B cell (primary cell): ENCODE measurements around the gene TAF12. TPM values are rescaled to one million over a fixed set of nuclear protein-coding genes. Genes with fewer than 3 reads are reported as not detected.

ENCODE experiments used
- ATAC-seq: fragments of 200-7000 bp; cut with Tn5 transposase; one replicate; pipeline ENCODE4 v1.10.0; 2021; ENCODE audit warnings: low read depth, mild to moderate bottlenecking, moderate number of reproducible peaks, moderate library complexity
- CTCF ChIA-PET: fragments of 350-600 bp; sonication (Branson Sonifier 250); formaldehyde crosslinking; loops from one replicate; lab custom pipeline; 2021; ENCODE audit warnings: antibody characterized with exemption, inconsistent platforms; lab: Charles Lee
- POLR2A ChIA-PET: fragments of 350-600 bp; sonication (Branson Sonifier 250); formaldehyde crosslinking; loops from one replicate; lab custom pipeline; 2021; ENCODE audit warnings: antibody characterized with exemption; lab: Charles Lee
- DNase-seq: peaks from one replicate; pipeline ENCODE4 v3.0.0; 2013
- H2AFZ ChIP-seq: 2 replicates; pipeline ENCODE4 v1.6.1; 2012; ENCODE audit warnings: mild to moderate bottlenecking, low read depth, low read length; ENCODE audit not compliant: insufficient read depth, poor library complexity, severe bottlenecking
- H3K27ac ChIP-seq, 2 donors: 1 replicate in 1 of 2; 2 replicates in 1 of 2; pipeline ENCODE4 v1.5.1; 2012 to 2013; ENCODE audit warnings: low read length in 2 of 2, mild to moderate bottlenecking in 2 of 2, moderate library complexity in 1 of 2
- H3K27me3 ChIP-seq, 4 experiments: fragments of 200-600 bp in 1 of 4; sonication (generic) in 1 of 4; replicated peaks in 1 of 4; 1 replicate in 2 of 4; 2 replicates in 2 of 4; pipeline versions ENCODE4 v1.6.1 to v1.7.0; 2013 to 2016; ENCODE audit warnings: low read length in 3 of 4, mild to moderate bottlenecking in 2 of 4, mixed read lengths in 1 of 4, moderate library complexity in 1 of 4; ENCODE audit not compliant: insufficient read depth in 4 of 4, control insufficient read depth in 3 of 4; ENCODE audit errors: control extremely low read depth in 1 of 4
- H3K36me3 ChIP-seq, 2 experiments: replicated peaks in 1 of 2; 1 replicate in 1 of 2; 2 replicates in 1 of 2; pipeline versions ENCODE4 v1.6.1 to v1.7.1; 2013; ENCODE audit warnings: low read length in 1 of 2; ENCODE audit not compliant: insufficient read depth in 2 of 2, control insufficient read depth in 1 of 2; ENCODE audit errors: control extremely low read depth in 1 of 2, extremely low read depth in 1 of 2
- H3K4me1 ChIP-seq, 2 donors: fragments of 200-600 bp in 1 of 2; sonication (generic) in 1 of 2; 1 replicate in 1 of 2; 2 replicates in 1 of 2; pipeline versions ENCODE4 v1.5.1 to v1.6.1; 2013 to 2017; ENCODE audit warnings: low read length in 2 of 2; ENCODE audit not compliant: control insufficient read depth in 2 of 2, insufficient read depth in 2 of 2
- H3K4me2 ChIP-seq: replicated peaks from 2 replicates; pipeline ENCODE3; 2012; ENCODE audit warnings: mild to moderate bottlenecking, low read depth, low read length; ENCODE audit not compliant: poor library complexity, severe bottlenecking
- H3K4me3 ChIP-seq, 5 experiments: fragments of 200-600 bp in 1 of 5; sonication (generic) in 1 of 5; 1 replicate in 3 of 5; 2 replicates in 2 of 5; pipeline versions ENCODE4 v1.5.1 to v1.7.0; 2011 to 2016; ENCODE audit warnings: low read length in 4 of 5, mild to moderate bottlenecking in 4 of 5, low read depth in 2 of 5, control low read depth in 1 of 5, moderate library complexity in 1 of 5; ENCODE audit not compliant: insufficient read depth in 1 of 5; ENCODE audit errors: control extremely low read depth in 1 of 5, extremely low read depth in 1 of 5
- H3K79me2 ChIP-seq: fragments of 200-600 bp; sonication (generic); one replicate; pipeline ENCODE4 v1.6.0; 2016; ENCODE audit warnings: low read length; ENCODE audit not compliant: control insufficient read depth, insufficient read depth
- H3K9ac ChIP-seq: fragments of 200-600 bp; sonication (generic); 2 replicates; pipeline ENCODE4 v1.6.1; 2017; ENCODE audit warnings: mild to moderate bottlenecking, low read length, moderate library complexity
- H3K9me3 ChIP-seq, 3 donors: one replicate each; pipeline versions ENCODE4 v1.6.1 to v1.7.1; 2013; ENCODE audit warnings: low read length in 2 of 3; ENCODE audit not compliant: control insufficient read depth in 2 of 3, insufficient read depth in 1 of 3; ENCODE audit errors: control extremely low read depth in 1 of 3
- H4K20me1 ChIP-seq: 2 replicates; pipeline ENCODE4 v1.6.0; 2012; ENCODE audit warnings: mild to moderate bottlenecking, low read length; ENCODE audit not compliant: insufficient read depth, control insufficient read depth, poor library complexity, severe bottlenecking
- H3K27ac Mint-ChIP-seq: one replicate; pipeline ENCODE4 v1.8.0; 2021; ENCODE audit warnings: mixed read lengths
- H3K27me3 Mint-ChIP-seq: one replicate; pipeline ENCODE4 v1.8.0; 2021; ENCODE audit warnings: mixed read lengths
- H3K4me1 Mint-ChIP-seq: one replicate; pipeline ENCODE4 v1.8.0; 2021; ENCODE audit warnings: mixed read lengths
- H3K4me3 Mint-ChIP-seq: one replicate; pipeline ENCODE4 v1.8.0; 2021; ENCODE audit warnings: mixed read lengths
- H3K9me3 Mint-ChIP-seq: one replicate; pipeline ENCODE4 v1.8.0; 2022; ENCODE audit warnings: mixed read lengths; ENCODE audit not compliant: insufficient read depth
- CTCF ChIP-seq: fragments of 200-600 bp; IDR thresholded peaks from one replicate; pipeline ENCODE4 v1.8.0; 2022; ENCODE audit warnings: antibody characterized with exemption, mild to moderate bottlenecking
- EZH2 ChIP-seq: IDR thresholded peaks from 2 replicates; pipeline ENCODE4 v1.6.1; 2012; ENCODE audit warnings: borderline replicate concordance, low read depth, mild to moderate bottlenecking, moderate library complexity, low read length; ENCODE audit not compliant: insufficient read depth, poor library complexity, severe bottlenecking
- WGBS: methylation state at CpG from one replicate; pipeline ENCODE4 v1.1.5; 2013; ENCODE audit warnings: missing lambda C conversion rate; ENCODE audit not compliant: insufficient coverage; 5-methylcytosine and 5-hydroxymethylcytosine counted together
- intact Hi-C: fragments of 100-400 bp; cut with micrococcal nuclease; formaldehyde crosslinking; loops from one replicate; pipeline ENCODE4 v1.10.0; 2022
- polyA plus RNA-seq: library from polyadenylated mRNA; depleted of rRNA; stranded (reverse); fragments of >200 nt; gene quantifications from 2 replicates; pipeline ENCODE4 v1.2.3, GENCODE V29; 2012
- total RNA-seq, 2 donors: library from RNA; stranded (reverse); fragments of 120-200 nt in 1 of 2; gene quantifications; 1 replicate in 1 of 2; 2 replicates in 1 of 2; pipeline versions ENCODE4 v1.2.3 to v1.2.4, GENCODE V29; 2013 to 2022

Gene TAF12
- total and polyA plus RNA-seq, 2 donors (not counting 1 experiment from before 2014, with no cell fraction given): 15.8 to 19.1 TPM

- no peak overlapping the region for H3K4me3 Mint-ChIP-seq
- Histone ChIP-seq H3K27me3 (no peaks in the 10 kb centered on the region), H3K4me3 (no peak overlapping the region), H3K4me2 (no peak overlapping the region), H3K36me3 (peaks cover 12 to 54% of the 10 kb centered on the region in 2 experiments), H3K4me1 (no peaks in the 10 kb centered on the region), H2AFZ (no peak overlapping the region), H3K27ac (no peak overlapping the region), H3K9ac (no peak overlapping the region), H4K20me1 (no peaks in the 10 kb centered on the region), H3K9me3 (no peaks in the 10 kb centered on the region), H3K79me2 (no peaks in the 10 kb centered on the region)
- DNase-seq: no peak
- H3K27me3 Mint-ChIP-seq: no peaks in the 10 kb centered on the region
- H3K27ac Mint-ChIP-seq: no peak overlapping the region
- POLR2A ChIA-PET: no interaction called here
- CTCF ChIA-PET: no interaction called here
- no peak for TF ChIP-seq EZH2
- no peak for ATAC-seq
- H3K4me1 Mint-ChIP-seq: no peaks in the 10 kb centered on the region
- no peaks in the 10 kb centered on the region for H3K9me3 Mint-ChIP-seq
- intact Hi-C loops: no loop called here
- 90% methylated on average over 2 of the region's 5 CpGs for WGBS
Observed at GRCh38 chr1:28613175-28613574, 29.7 kb downstream of the TAF12 start.

- ChIA-PET CTCF (no interaction called here), POLR2A (no interaction called here)
- DNase-seq (no peak), ATAC-seq (no peak)
- no peaks in the 10 kb centered on the region for H4K20me1 ChIP-seq
- H3K9me3 Mint-ChIP-seq: no peaks in the 10 kb centered on the region
- no peak overlapping the region for H3K4me2 ChIP-seq
- no peak overlapping the region for H3K4me3 Mint-ChIP-seq
- no CpG with 5 or more reads among the region's 2 CpGs for WGBS
- no peak overlapping the region for H2AFZ ChIP-seq
- no peak overlapping the region for H3K9ac ChIP-seq
- no peak overlapping the region for H3K27ac Mint-ChIP-seq
- H3K4me1 ChIP-seq: no peaks in the 10 kb centered on the region
- no peaks in the 10 kb centered on the region for H3K27me3 Mint-ChIP-seq
- H3K27ac ChIP-seq: no peak overlapping the region
- intact Hi-C loops: no loop called here
- peaks cover 8 to 56% of the 10 kb centered on the region in 2 experiments for H3K36me3 ChIP-seq
- no peaks in the 10 kb centered on the region for H3K4me1 Mint-ChIP-seq
- TF ChIP-seq EZH2 (no peak), CTCF (no peak)
- no peaks in the 10 kb centered on the region for H3K9me3 ChIP-seq
- H3K4me3 ChIP-seq: no peak overlapping the region
- H3K27me3 ChIP-seq: no peaks in the 10 kb centered on the region
- no peaks in the 10 kb centered on the region for H3K79me2 ChIP-seq
Observed at GRCh38 chr1:28606771-28607170, 36.1 kb downstream of the TAF12 start.
